GM10266 (cell line): ENCODE measurements around the gene OTULINL.
A peak's percentile ranks its signal among the peaks of the same experiment; 100 is the strongest.

Source experiments
- DNase-seq: peaks from one replicate; pipeline ENCODE4 v3.0.0; 2012; ENCODE audit errors: extremely low spot score
- TF ChIP-seq, protein P1 (sequence below): IDR thresholded peaks from 2 replicates; pipeline ENCODE4 v1.5.1; 2012; ENCODE audit warnings: mild to moderate bottlenecking, low read depth; ENCODE audit not compliant: control insufficient read depth, insufficient read depth; ENCODE audit errors: missing control alignments

OTULINL gene

GRCh38 chr5:14591548-14591947 lies 10.0 kb downstream of the OTULINL start:
- no peak for DNase-seq
- TF ChIP-seq, protein P1, sequence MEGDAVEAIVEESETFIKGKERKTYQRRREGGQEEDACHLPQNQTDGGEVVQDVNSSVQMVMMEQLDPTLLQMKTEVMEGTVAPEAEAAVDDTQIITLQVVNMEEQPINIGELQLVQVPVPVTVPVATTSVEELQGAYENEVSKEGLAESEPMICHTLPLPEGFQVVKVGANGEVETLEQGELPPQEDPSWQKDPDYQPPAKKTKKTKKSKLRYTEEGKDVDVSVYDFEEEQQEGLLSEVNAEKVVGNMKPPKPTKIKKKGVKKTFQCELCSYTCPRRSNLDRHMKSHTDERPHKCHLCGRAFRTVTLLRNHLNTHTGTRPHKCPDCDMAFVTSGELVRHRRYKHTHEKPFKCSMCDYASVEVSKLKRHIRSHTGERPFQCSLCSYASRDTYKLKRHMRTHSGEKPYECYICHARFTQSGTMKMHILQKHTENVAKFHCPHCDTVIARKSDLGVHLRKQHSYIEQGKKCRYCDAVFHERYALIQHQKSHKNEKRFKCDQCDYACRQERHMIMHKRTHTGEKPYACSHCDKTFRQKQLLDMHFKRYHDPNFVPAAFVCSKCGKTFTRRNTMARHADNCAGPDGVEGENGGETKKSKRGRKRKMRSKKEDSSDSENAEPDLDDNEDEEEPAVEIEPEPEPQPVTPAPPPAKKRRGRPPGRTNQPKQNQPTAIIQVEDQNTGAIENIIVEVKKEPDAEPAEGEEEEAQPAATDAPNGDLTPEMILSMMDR = no peak

GRCh38 chr5:14593326-14594021 lies 11.9 kb downstream of the OTULINL start:
- TF ChIP-seq, protein P1 = no peak
- no peak for DNase-seq

DNA sequence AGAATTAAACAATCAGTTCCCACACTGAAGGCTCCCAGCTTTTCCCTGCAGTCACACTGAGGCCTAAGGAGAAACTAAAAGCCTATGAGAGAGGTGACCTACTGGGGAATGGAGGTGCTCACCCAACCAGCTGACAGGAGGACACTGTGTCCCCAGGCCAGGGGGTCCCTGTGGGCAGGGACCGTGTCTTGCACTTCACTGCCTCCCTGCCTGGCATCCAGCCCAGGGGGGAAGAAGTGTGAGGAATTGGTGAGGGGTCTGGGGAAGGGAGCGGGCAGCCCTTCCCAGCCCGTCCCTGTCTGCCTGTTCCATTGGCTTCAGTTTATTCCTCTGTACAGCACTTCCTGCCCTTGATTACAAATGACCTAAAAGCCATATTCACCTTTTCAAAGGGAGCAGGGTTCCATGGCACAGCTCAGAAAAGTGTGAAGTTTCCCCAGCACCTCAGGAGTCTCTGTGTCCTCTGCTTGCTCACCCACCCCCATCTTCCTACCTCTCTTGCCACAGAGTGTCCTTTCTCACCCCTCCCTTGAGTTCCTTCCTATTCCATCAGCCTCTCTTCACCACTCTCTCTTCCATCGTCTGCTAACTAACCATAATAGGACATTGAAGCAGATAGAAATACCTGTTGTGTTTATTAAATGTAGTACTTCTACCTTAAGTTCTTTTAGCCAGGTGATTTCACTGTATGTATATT lies 12.9 kb downstream of the OTULINL start:
- no peak for DNase-seq
- TF ChIP-seq, protein P1 = no peak

- TF ChIP-seq, protein P1 = no peak
- DNase-seq = peak; percentile 63
These were observed 13.6 kb downstream of the OTULINL start for GRCh38 chr5:14595189-14595588.

DNA sequence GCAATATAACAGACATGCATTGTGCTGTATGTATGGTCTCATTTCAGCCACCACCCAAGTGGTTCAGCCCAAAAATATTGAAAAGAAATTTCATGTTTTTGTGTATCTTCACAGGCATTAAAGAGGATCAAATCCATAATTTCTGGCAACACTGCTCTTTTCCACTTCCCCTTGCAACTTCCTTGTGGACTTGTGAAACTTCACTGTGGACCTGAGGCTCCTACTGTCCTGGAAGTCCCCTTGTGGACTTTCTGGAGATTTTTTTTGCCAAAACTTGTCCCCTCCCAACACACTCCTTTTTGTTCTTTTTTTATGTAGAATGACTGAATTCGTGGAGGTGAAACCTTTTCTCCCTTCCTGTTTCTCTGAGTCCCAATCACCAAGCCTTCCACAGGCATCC lies 14.3 kb downstream of the OTULINL start:
- TF ChIP-seq, protein P1 = no peak
- no peak for DNase-seq

DNA sequence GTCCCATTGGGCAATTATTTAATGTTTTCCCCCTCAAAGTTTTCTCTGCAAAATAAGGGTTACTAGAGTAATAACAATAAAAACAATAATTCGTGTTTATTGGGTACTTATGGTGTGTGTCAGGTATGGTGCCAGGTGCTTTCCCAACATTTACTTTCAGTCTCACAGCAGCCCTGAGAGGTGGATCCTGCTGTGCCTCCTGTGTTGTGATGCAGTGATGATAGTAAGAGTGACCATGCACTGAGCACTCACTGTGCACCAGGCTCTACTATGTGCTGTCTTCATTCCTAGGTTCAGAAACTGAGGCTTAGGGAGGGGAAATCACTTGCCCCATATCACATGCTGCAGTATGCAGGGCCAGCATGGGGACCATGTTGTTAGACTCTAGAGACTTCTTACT lies 15.5 kb downstream of the OTULINL start:
- TF ChIP-seq, protein P1 = no peak

GRCh38 chr5:14598225-14598624 lies 16.6 kb downstream of the OTULINL start:
- TF ChIP-seq, protein P1 = no peak
- no peak for DNase-seq

More for the DNA sequence above, 15.5 kb downstream of the OTULINL start:
- DNase-seq = no peak
